ENCODE data around the gene NKD2.

NKD2 gene

DNA sequence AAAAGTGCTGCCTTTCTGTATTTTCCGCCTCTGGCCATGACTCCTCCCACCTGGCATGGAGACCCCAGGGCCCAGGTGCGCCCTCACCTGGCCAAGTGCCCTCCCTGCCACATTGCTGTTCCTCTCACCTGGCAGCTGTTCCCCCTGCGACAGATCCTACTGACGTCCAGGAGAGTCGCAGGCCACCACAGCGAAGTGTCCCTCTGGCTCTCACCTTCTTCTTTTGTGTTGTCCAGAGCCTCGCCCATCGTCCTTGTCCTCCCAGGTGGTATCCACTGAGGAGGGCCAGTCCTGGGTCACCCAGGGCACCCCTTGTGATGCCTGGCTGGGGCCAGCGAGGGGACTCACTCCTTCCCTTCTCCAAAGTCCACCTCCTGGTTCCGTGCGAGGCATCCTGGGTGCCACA lies 2.6 kb downstream of the NKD2 start:
- H3K4me2 ChIP-seq = peak overlapping the region; percentile 64
- peak overlapping the region; percentile 68; the same call in 1 of the 2 replicates for H3K9ac ChIP-seq
- TF ChIP-seq, protein P1, sequence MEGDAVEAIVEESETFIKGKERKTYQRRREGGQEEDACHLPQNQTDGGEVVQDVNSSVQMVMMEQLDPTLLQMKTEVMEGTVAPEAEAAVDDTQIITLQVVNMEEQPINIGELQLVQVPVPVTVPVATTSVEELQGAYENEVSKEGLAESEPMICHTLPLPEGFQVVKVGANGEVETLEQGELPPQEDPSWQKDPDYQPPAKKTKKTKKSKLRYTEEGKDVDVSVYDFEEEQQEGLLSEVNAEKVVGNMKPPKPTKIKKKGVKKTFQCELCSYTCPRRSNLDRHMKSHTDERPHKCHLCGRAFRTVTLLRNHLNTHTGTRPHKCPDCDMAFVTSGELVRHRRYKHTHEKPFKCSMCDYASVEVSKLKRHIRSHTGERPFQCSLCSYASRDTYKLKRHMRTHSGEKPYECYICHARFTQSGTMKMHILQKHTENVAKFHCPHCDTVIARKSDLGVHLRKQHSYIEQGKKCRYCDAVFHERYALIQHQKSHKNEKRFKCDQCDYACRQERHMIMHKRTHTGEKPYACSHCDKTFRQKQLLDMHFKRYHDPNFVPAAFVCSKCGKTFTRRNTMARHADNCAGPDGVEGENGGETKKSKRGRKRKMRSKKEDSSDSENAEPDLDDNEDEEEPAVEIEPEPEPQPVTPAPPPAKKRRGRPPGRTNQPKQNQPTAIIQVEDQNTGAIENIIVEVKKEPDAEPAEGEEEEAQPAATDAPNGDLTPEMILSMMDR (conservative IDR thresholded peaks at IDR 0.05; ENCODE audit: low read depth, low read length) = peak; percentile 67
- no peak overlapping the region for H3K4me3 ChIP-seq (IDR thresholded peaks at IDR 0.05; ENCODE audit: insufficient read depth, low read depth, low read length)
- peaks cover 40% of the 10 kb centered on the region for H4K20me1 ChIP-seq (ENCODE audit: insufficient read depth)
- peaks cover 71% of the 10 kb centered on the region for H3K79me2 ChIP-seq (ENCODE audit: insufficient read depth, low read depth)
- H3K36me3 ChIP-seq (ENCODE audit: insufficient read depth) = peaks cover 12% of the 10 kb centered on the region; the same call in 1 of the 2 replicates
- H2AFZ ChIP-seq (ENCODE audit: low read depth) = no peak overlapping the region
- no peaks in the 10 kb centered on the region for H3K27me3 ChIP-seq (ENCODE audit: insufficient read depth, low read depth)
- peak overlapping the region; percentile 38; the same call in 1 of the 2 replicates for H3K27ac ChIP-seq
- peaks cover 56% of the 10 kb centered on the region for H3K4me1 ChIP-seq (ENCODE audit: low read depth, poor library complexity, severe bottlenecking)

DNA sequence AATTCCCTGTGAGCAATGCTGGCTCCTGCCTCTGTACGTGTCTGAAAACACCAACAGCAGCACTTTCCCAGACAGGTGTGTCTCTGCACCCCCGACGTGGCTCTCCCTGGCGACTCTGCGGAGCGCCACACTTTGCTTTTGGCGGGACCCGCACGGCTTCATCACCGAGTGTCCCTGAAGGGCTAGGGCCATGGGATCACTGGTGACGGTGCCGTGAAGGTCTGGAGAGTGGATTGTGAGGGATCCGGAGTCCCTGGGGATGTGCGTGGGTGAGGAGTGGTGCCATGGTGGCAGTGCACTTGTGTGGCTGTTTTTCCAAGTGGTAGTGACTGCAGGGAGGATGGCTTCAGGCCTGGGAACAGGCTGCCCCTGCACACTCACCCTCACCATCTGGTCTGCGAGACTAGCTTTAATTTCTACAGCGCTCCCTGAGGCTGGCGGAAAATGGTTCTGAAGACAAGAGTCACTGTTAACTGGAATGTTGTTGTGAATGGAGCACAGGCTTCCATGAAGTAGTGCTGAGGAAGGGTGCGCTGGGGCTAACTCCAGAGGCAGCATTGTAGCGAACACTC lies 3.2 kb downstream of the NKD2 start:
- H2AFZ ChIP-seq (ENCODE audit: low read depth) = no peak overlapping the region
- peaks cover 40% of the 10 kb centered on the region for H4K20me1 ChIP-seq (ENCODE audit: insufficient read depth)
- H3K27ac ChIP-seq = no peak overlapping the region
- H3K36me3 ChIP-seq (ENCODE audit: insufficient read depth) = peaks cover 16% of the 10 kb centered on the region; the same call in 1 of the 2 replicates
- H3K9ac ChIP-seq = no peak overlapping the region
- H3K4me2 ChIP-seq = peak overlapping the region; percentile 64
- H3K79me2 ChIP-seq (ENCODE audit: insufficient read depth, low read depth) = peaks cover 77% of the 10 kb centered on the region
- H3K4me1 ChIP-seq (ENCODE audit: low read depth, poor library complexity, severe bottlenecking) = peaks cover 55% of the 10 kb centered on the region
- H3K4me3 ChIP-seq (IDR thresholded peaks at IDR 0.05; ENCODE audit: insufficient read depth, low read depth, low read length) = no peak overlapping the region
- H3K27me3 ChIP-seq (ENCODE audit: insufficient read depth, low read depth) = no peaks in the 10 kb centered on the region
- TF ChIP-seq, protein P1 (conservative IDR thresholded peaks at IDR 0.05; ENCODE audit: low read depth, low read length) = no peak

DNA sequence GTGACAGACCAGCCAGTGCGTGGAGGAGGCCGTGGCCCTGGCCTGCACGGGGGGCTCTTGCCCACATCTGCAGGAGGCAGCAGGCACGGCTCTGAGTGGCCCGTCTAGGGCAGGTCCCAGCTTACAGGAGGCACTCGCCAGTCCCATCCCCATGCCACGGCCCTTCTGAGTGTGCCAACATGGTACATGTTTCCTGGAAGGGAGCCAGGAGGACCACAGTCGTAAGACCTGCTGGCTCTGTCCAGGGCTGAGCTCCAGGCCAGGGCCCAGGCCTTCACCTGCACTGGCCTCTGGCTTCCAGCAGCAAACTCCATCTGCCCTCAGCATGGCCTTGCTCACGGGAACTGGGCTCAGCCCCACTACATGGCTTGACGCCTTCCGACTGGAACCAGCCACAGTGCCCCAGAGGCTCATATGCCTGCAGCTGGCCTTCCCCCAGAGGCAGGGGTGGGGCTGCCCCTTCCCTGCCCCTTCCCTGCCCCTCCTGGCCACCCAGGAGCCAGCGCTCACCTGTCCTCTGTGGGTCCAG lies 3.8 kb downstream of the NKD2 start:
- TF ChIP-seq, protein P1 (conservative IDR thresholded peaks at IDR 0.05; ENCODE audit: low read depth, low read length) = no peak
- Histone ChIP-seq H3K79me2 (ENCODE audit: insufficient read depth, low read depth) (peaks cover 83% of the 10 kb centered on the region), H3K4me2 (no peak overlapping the region; the same call in 1 of the 2 replicates), H3K27ac (no peak overlapping the region; the same call in 1 of the 2 replicates), H4K20me1 (ENCODE audit: insufficient read depth) (peaks cover 40% of the 10 kb centered on the region), H3K4me3 (IDR thresholded peaks at IDR 0.05; ENCODE audit: insufficient read depth, low read depth, low read length) (no peak overlapping the region), H3K9ac (no peak overlapping the region), H3K27me3 (ENCODE audit: insufficient read depth, low read depth) (no peaks in the 10 kb centered on the region), H2AFZ (ENCODE audit: low read depth) (no peak overlapping the region), H3K36me3 (ENCODE audit: insufficient read depth) (peaks cover 16% of the 10 kb centered on the region; the same call in 1 of the 2 replicates), H3K4me1 (ENCODE audit: low read depth, poor library complexity, severe bottlenecking) (peaks cover 55% of the 10 kb centered on the region)

DNA sequence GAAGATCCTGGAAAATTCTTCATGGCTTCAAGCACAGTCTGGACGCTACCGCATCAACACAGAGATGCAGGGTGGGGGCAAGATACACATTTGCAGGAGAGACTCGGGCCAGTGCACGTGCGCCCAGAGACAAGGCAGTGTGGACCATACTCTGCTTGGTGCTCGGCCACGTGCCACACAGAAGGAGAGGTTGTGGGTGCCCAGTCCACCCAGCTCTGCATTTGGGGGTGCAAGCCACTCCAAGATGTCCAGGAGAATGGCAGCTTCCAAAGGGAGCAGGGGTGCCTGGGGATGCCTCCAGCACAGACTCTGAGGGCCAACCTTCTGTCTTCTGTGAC lies 4.3 kb downstream of the NKD2 start:
- Histone ChIP-seq H3K79me2 (ENCODE audit: insufficient read depth, low read depth) (peaks cover 88% of the 10 kb centered on the region), H3K4me2 (no peak overlapping the region; the same call in 1 of the 2 replicates), H4K20me1 (ENCODE audit: insufficient read depth) (peaks cover 40% of the 10 kb centered on the region)

More for the DNA sequence above, 4.3 kb downstream of the NKD2 start:
- peaks cover 16% of the 10 kb centered on the region; the same call in 1 of the 2 replicates for H3K36me3 ChIP-seq (ENCODE audit: insufficient read depth)
- no peak overlapping the region; the same call in 1 of the 2 replicates for H3K27ac ChIP-seq
- H2AFZ ChIP-seq (ENCODE audit: low read depth) = no peak overlapping the region
- no peak overlapping the region for H3K9ac ChIP-seq
- no peak overlapping the region for H3K4me3 ChIP-seq (IDR thresholded peaks at IDR 0.05; ENCODE audit: insufficient read depth, low read depth, low read length)
- H3K4me1 ChIP-seq (ENCODE audit: low read depth, poor library complexity, severe bottlenecking) = peaks cover 55% of the 10 kb centered on the region
- H3K27me3 ChIP-seq (ENCODE audit: insufficient read depth, low read depth) = no peaks in the 10 kb centered on the region
- TF ChIP-seq, protein P1 (conservative IDR thresholded peaks at IDR 0.05; ENCODE audit: low read depth, low read length) = no peak

Measured in KMS-11 (cell line).